HCT116 (cell line): ENCODE results near the gene AFP. TPM values are rescaled to one million over a fixed set of nuclear protein-coding genes. Genes with fewer than 3 reads are reported as not detected.

Experiments
- ATAC-seq: fragments of 200-7000 bp; cut with Tn5 transposase; 2 replicates; pipeline ENCODE4 v1.9.1; 2020; ENCODE audit warnings: mild to moderate bottlenecking, moderate library complexity
- BruUV-seq: library from RNA; stranded (reverse); fragments of 400-500 nt; replicated peaks from 2 replicates; lab custom pipeline; 2021; lab: Mats Ljungman, UMichigan
- CTCF ChIA-PET: fragments of 300-600 bp; sonication (Branson Sonifier 250); formaldehyde crosslinking; loops from one replicate; lab custom pipeline; 2021; ENCODE audit warnings: antibody characterized with exemption; lab: Charles Lee
- POLR2A ChIA-PET: fragments of 300-600, 350-600 bp; sonication (Branson Sonifier 250); formaldehyde crosslinking; loops from one replicate; lab custom pipeline; 2021; ENCODE audit warnings: antibody characterized with exemption; lab: Charles Lee
- RAD21 ChIA-PET, 2 experiments: fragments of 300-600 bp; sonication (Branson Sonifier 250); formaldehyde crosslinking; loops; one replicate each; lab custom pipeline; 2023; ENCODE audit warnings: low total read pairs in 2 of 2; ENCODE audit not compliant: uncharacterized antibody in 2 of 2, unreplicated experiment in 2 of 2, low non-redundant PET in 1 of 2; lab: Charles Lee
- DNase-seq: peaks from one replicate; pipeline ENCODE4 v3.0.0-alpha.2; 2010; ENCODE audit warnings: low read depth, low spot score
- H2AFZ ChIP-seq: fragments of 200-600 bp; shearing (Covaris generic), sonication (generic); 2 replicates; pipeline ENCODE4 v1.6.1; 2017; ENCODE audit warnings: low read depth, mixed run types, mixed read lengths, antibody characterized with exemption, low read length; ENCODE audit not compliant: poor library complexity, severe bottlenecking
- H3K27ac ChIP-seq: 2 replicates; pipeline ENCODE4 v1.5.1; 2012; ENCODE audit warnings: low read depth, low read length
- H3K27me3 ChIP-seq: fragments of 200-600 bp; sonication (generic); 2 replicates; pipeline ENCODE4 v1.6.1; 2016; ENCODE audit warnings: mixed run types, low read length, mixed read lengths; ENCODE audit not compliant: insufficient read depth
- H3K36me3 ChIP-seq, 2 experiments: fragments of 200-500 bp in 1 of 2; fragments of 200-600 bp in 1 of 2; sonication (Bioruptor generic) in 1 of 2; sonication (generic) in 1 of 2; 2 replicates each; pipeline versions ENCODE4 v1.5.1 to v1.6.1; 2014 to 2016; ENCODE audit warnings: low read length in 2 of 2, inconsistent platforms in 1 of 2, mixed read lengths in 1 of 2, mixed run types in 1 of 2; ENCODE audit not compliant: insufficient read depth in 2 of 2, control insufficient read depth in 1 of 2
- H3K4me1 ChIP-seq, 2 experiments: fragments of 200-600 bp in 1 of 2; sonication (generic) in 1 of 2; 2 replicates each; pipeline versions ENCODE4 v1.5.1 to v1.6.1; 2012 to 2017; ENCODE audit warnings: low read length in 2 of 2, inconsistent platforms in 1 of 2, mild to moderate bottlenecking in 1 of 2, mixed read lengths in 1 of 2, mixed run types in 1 of 2, moderate library complexity in 1 of 2; ENCODE audit not compliant: insufficient read depth in 2 of 2, control insufficient read depth in 1 of 2
- H3K4me2 ChIP-seq: fragments of 200-600 bp; sonication (generic); 2 replicates; pipeline ENCODE4 v1.6.1; 2017; ENCODE audit warnings: mixed run types, low read length, mixed read lengths
- H3K4me3 ChIP-seq, 2 experiments: fragments of 200-600 bp in 1 of 2; sonication (generic) in 1 of 2; replicated peaks in 1 of 2; 2 replicates each; pipeline ENCODE4 v1.5.1; 2011 to 2016; ENCODE audit warnings: low read length in 2 of 2, control low read depth in 1 of 2, low read depth in 1 of 2, mild to moderate bottlenecking in 1 of 2, mixed read lengths in 1 of 2, mixed run types in 1 of 2
- H3K79me2 ChIP-seq: fragments of 200-600 bp; sonication (generic); 2 replicates; pipeline ENCODE4 v1.6.1; 2017; ENCODE audit warnings: mild to moderate bottlenecking, mixed run types, low read length, moderate library complexity, mixed read lengths; ENCODE audit not compliant: insufficient read depth
- H3K9ac ChIP-seq: fragments of 200-600 bp; sonication (generic); 2 replicates; pipeline ENCODE4 v1.6.1; 2016; ENCODE audit warnings: low read length, mixed read lengths
- H3K9me2 ChIP-seq: fragments of 200-600 bp; sonication (generic), shearing (Covaris generic); 2 replicates; pipeline ENCODE4 v1.6.1; 2017; ENCODE audit warnings: mixed run types, mild to moderate bottlenecking, moderate library complexity; ENCODE audit not compliant: insufficient read depth
- H3K9me3 ChIP-seq, 2 experiments: fragments of 200-500 bp in 1 of 2; fragments of 200-600 bp in 1 of 2; sonication (Bioruptor generic) in 1 of 2; sonication (generic) in 1 of 2; 2 replicates each; pipeline ENCODE4 v1.6.1; 2014 to 2017; ENCODE audit warnings: low read length in 2 of 2, mixed read lengths in 2 of 2, inconsistent platforms in 1 of 2, low read depth in 1 of 2, mild to moderate bottlenecking in 1 of 2, mixed run types in 1 of 2, moderate library complexity in 1 of 2; ENCODE audit not compliant: control insufficient read depth in 1 of 2, insufficient read depth in 1 of 2
- H4K20me1 ChIP-seq: fragments of 200-600 bp; sonication (generic), shearing (Covaris generic); 2 replicates; pipeline ENCODE4 v1.6.1; 2017; ENCODE audit warnings: mixed run types, mild to moderate bottlenecking, moderate library complexity; ENCODE audit not compliant: insufficient read depth
- EGR1 ChIP-seq: IDR thresholded peaks from 2 replicates; pipeline ENCODE4 v1.6.1; 2012; ENCODE audit warnings: low read depth
- ELF1 ChIP-seq: IDR thresholded peaks from 2 replicates; pipeline ENCODE4 v1.6.1; 2012; ENCODE audit warnings: low read depth, borderline replicate concordance
- EZH2phosphoT487 ChIP-seq: fragments of 200-600 bp; IDR thresholded peaks from 2 replicates; pipeline ENCODE4 v1.6.1; 2018; ENCODE audit warnings: antibody characterized with exemption, borderline replicate concordance
- JUND ChIP-seq: IDR thresholded peaks from 2 replicates; pipeline ENCODE4 v1.6.1; 2012
- SIN3A ChIP-seq: IDR thresholded peaks from 2 replicates; pipeline ENCODE4 v1.6.1; 2012; ENCODE audit warnings: low read depth
- SP1 ChIP-seq: IDR thresholded peaks from 2 replicates; pipeline ENCODE4 v1.6.1; 2012; ENCODE audit warnings: low read depth
- TCF7L2 ChIP-seq: IDR thresholded peaks from 2 replicates; pipeline ENCODE4 v1.7.0; 2011; ENCODE audit warnings: borderline replicate concordance, inconsistent platforms; ENCODE audit not compliant: insufficient read depth, insufficient read length; ENCODE audit errors: extremely low read depth
- ZNF274 ChIP-seq: fragments of 200-500 bp; sonication (Bioruptor generic); IDR thresholded peaks from 2 replicates; pipeline ENCODE4 v1.6.1; 2014; ENCODE audit warnings: mild to moderate bottlenecking, low read depth, low read length, inconsistent platforms
- intact Hi-C: fragments of 100-400 bp; cut with micrococcal nuclease; formaldehyde crosslinking; loops from 2 replicates; pipeline ENCODE4 v1.10.0; 2022
- total RNA-seq: library from RNA; stranded (reverse); gene quantifications from one replicate; pipeline ENCODE4 v1.2.1, GENCODE V29; 2021; ENCODE audit not compliant: unreplicated experiment
- TF ChIP-seq, protein P1 (sequence below): IDR thresholded peaks from 2 replicates; pipeline ENCODE4 v1.6.1; 2011; ENCODE audit warnings: mild to moderate bottlenecking, low read length, moderate library complexity; ENCODE audit not compliant: insufficient replicate concordance; ENCODE audit errors: extremely low read depth
- TF ChIP-seq, protein P2 (sequence below): IDR thresholded peaks from 2 replicates; pipeline ENCODE4 v1.6.1; 2012; ENCODE audit warnings: low read depth

AFP gene
- total RNA-seq, 1 experiment from 2014 or later: 1.6 TPM

DNA sequence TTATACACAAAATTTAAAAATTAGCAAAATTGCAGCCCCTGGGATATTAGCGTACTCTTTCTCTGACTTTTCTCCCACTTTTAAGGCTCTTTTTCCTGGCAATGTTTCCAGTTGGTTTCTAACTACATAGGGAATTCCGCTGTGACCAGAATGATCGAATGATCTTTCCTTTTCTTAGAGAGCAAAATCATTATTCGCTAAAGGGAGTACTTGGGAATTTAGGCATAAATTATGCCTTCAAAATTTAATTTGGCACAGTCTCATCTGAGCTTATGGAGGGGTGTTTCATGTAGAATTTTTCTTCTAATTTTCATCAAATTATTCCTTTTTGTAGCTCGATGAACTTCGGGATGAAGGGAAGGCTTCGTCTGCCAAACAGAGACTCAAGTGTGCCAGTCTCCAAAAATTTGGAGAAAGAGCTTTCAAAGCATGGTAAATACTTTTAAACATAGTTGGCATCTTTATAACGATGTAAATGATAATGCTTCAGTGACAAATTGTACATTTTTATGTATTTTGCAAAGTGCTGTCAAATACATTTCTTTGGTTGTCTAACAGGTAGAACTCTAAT lies 26.0 kb upstream of the AFP start:
- BruUV-seq: no TSS peak
- H3K36me3 ChIP-seq: no peaks in the 10 kb centered on the region
- H3K9ac ChIP-seq: no peak overlapping the region
- H3K9me3 ChIP-seq: no peaks in the 10 kb centered on the region
- H3K27ac ChIP-seq: no peak overlapping the region
- no peaks in the 10 kb centered on the region for H3K4me1 ChIP-seq
- POLR2A ChIA-PET: no interaction called here
- RAD21 ChIA-PET: no interaction called here
- CTCF ChIA-PET: no interaction called here
- no peaks in the 10 kb centered on the region for H3K79me2 ChIP-seq
- H4K20me1 ChIP-seq: no peaks in the 10 kb centered on the region
- H2AFZ ChIP-seq: no peak overlapping the region
- H3K4me3 ChIP-seq: no peak overlapping the region
- DNase-seq: no peak
- no peaks in the 10 kb centered on the region for H3K27me3 ChIP-seq
- H3K9me2 ChIP-seq: no peaks in the 10 kb centered on the region
- intact Hi-C loops: no loop called here
- no peak for TF ChIP-seq EGR1
- TF ChIP-seq TCF7L2: no peak
- no peak for TF ChIP-seq SIN3A
- no peak for TF ChIP-seq EZH2phosphoT487
- TF ChIP-seq ZNF274: no peak
- TF ChIP-seq, protein P1, sequence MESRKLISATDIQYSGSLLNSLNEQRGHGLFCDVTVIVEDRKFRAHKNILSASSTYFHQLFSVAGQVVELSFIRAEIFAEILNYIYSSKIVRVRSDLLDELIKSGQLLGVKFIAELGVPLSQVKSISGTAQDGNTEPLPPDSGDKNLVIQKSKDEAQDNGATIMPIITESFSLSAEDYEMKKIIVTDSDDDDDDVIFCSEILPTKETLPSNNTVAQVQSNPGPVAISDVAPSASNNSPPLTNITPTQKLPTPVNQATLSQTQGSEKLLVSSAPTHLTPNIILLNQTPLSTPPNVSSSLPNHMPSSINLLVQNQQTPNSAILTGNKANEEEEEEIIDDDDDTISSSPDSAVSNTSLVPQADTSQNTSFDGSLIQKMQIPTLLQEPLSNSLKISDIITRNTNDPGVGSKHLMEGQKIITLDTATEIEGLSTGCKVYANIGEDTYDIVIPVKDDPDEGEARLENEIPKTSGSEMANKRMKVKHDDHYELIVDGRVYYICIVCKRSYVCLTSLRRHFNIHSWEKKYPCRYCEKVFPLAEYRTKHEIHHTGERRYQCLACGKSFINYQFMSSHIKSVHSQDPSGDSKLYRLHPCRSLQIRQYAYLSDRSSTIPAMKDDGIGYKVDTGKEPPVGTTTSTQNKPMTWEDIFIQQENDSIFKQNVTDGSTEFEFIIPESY: no peak
- TF ChIP-seq JUND: no peak
- TF ChIP-seq, protein P2, sequence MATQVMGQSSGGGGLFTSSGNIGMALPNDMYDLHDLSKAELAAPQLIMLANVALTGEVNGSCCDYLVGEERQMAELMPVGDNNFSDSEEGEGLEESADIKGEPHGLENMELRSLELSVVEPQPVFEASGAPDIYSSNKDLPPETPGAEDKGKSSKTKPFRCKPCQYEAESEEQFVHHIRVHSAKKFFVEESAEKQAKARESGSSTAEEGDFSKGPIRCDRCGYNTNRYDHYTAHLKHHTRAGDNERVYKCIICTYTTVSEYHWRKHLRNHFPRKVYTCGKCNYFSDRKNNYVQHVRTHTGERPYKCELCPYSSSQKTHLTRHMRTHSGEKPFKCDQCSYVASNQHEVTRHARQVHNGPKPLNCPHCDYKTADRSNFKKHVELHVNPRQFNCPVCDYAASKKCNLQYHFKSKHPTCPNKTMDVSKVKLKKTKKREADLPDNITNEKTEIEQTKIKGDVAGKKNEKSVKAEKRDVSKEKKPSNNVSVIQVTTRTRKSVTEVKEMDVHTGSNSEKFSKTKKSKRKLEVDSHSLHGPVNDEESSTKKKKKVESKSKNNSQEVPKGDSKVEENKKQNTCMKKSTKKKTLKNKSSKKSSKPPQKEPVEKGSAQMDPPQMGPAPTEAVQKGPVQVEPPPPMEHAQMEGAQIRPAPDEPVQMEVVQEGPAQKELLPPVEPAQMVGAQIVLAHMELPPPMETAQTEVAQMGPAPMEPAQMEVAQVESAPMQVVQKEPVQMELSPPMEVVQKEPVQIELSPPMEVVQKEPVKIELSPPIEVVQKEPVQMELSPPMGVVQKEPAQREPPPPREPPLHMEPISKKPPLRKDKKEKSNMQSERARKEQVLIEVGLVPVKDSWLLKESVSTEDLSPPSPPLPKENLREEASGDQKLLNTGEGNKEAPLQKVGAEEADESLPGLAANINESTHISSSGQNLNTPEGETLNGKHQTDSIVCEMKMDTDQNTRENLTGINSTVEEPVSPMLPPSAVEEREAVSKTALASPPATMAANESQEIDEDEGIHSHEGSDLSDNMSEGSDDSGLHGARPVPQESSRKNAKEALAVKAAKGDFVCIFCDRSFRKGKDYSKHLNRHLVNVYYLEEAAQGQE: no peak
- TF ChIP-seq ELF1: no peak
- no peak for TF ChIP-seq SP1
- H3K4me2 ChIP-seq: no peak overlapping the region
- ATAC-seq: no peak
